ENCODE measurements around the gene MYDGF.

The MYDGF gene

DNA sequence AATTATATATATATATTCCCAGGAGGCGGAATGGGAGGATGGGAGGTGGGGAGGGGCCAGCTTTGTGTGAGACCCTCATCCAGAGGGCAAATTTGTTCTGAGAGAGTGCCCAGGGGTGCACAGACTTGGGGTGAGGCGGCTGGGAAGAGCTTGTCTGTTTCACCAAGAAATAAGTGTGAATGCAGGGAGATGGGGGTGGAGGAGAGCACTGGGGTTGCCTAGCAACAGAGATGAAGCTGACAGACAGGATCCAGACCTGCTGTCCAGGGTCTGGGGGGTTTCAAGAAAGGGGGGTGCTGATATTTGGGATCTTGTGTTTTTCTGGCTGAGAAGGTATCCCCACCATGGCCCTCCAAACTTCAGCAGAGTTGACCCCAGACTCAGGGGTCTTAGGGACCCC lies 49.5 kb downstream of the MYDGF start:
- no peak overlapping the region for H3K4me3 ChIP-seq (ENCODE audit: low read depth, low read length)
- DNase-seq (ENCODE audit: low read depth) = no peak

DNA sequence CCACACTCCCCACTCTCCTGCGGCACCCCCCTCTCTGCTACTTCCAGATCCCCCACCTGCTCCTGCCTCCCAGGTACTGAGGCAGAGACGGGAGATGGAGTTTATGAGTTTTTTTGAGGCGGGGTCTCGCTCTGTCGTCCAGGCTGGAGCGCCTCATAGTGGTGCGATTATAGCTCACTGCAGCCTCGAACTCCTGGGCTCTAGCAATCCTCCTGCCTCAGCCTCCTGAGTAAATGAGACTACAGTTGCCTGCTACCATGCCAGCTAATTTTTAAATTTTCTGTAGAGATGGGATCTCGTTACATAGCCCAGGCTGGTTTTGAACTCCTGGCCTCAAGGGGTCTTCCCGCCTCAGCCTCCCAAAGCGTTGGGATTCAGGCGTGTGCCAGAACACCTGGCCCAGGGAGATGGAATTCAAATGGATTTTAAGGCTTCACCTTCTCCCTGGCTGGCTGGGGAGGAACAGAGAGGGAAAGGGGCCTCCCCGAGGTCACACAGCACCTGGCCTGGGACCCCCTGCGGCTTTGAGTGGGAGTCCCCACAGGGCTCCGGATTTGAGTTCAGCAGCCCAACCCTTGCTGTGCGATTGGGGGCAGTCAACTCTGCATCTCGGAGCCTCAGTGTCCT lies 50.4 kb downstream of the MYDGF start:
- no peak overlapping the region for H3K4me3 ChIP-seq (ENCODE audit: low read depth, low read length)
- no peak for DNase-seq (ENCODE audit: low read depth)

DNA sequence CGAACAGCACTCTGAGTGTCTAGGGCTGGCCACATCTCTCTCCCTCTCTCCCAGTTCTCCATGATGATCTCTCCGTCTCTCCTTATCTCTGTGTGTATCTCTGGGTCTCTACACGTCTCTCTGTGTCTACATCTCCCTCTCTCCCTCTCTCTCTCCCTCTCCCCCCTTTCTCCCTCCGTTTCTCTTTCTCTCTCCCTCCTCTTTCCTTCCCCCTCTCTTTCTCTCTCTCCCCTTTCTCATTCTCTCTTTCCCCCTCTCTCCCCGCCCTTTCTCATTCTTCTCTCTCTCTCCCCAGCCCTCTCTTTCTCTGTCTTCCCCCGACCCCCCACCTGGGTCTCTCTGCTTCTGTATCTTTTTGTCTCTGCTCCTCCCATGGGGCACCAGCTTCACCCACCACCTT lies 52.1 kb downstream of the MYDGF start:
- H3K4me3 ChIP-seq (ENCODE audit: low read depth, low read length) = no peak overlapping the region
- DNase-seq (ENCODE audit: low read depth) = no peak

DNA sequence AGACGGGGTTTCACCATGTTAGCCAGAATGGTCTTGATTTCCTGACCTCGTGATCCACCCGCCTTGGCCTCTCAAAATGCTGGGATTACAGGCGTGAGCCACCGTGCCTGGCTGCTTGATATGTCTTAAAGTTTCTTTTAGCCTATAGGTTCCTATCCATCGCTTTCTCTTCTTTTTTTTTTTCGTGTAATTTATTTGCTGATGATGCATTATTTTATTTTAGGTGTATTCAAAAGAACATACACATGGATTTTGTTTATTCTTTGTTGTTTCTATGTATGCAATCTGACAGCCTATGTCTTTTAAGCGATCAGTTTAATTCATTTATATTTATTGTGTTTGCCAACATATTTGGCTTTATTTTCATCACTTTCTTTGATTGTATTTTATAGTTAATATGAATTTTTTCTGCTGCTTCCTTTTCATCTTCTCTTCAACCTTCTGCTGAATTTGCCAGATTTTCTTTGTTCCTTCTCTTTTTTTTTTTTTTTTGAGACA lies 56.8 kb downstream of the MYDGF start:
- no peak overlapping the region for H3K4me3 ChIP-seq (ENCODE audit: low read depth, low read length)
- no peak for DNase-seq (ENCODE audit: low read depth)

DNA sequence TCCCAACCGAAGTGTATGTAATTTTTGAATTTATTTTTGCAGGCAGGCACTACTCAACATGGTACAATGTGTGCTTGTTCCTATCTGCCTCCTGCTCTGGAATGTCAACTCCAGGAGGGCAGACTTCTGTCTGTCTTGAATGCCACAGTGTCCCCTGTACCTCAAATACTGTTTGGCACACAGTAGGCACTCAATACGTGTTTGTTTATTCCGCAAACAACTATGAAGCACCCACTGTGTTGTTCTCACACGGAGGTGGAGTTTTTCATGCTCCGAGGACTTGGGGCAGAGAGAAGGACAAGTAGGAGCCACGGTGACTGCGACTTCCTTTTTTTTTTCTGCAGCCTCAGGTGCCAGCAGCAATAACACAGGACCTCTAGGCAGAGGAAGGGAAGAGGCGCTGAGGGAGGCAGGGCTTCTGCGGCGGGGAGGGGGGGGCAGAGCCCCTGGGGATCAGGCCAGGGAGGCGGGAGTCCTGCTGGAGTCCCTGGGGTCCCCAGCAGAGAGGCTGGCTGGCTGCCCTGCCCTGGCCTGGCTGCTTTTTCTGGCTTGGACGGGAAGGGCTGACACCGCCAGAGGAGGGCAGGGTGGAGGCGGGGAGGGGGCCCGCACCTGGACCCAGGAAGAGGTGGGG lies 60.1 kb downstream of the MYDGF start:
- DNase-seq (ENCODE audit: low read depth) = no peak
- no peak overlapping the region for H3K4me3 ChIP-seq (ENCODE audit: low read depth, low read length)

All from skeletal muscle cell (primary cell).